T-cell (primary cell): ENCODE results near the gene TAS2R13. TPM values are rescaled to one million over a fixed set of nuclear protein-coding genes. Genes with fewer than 3 reads are reported as not detected.

Source experiments
- ATAC-seq, 4 experiments: fragments of 200-7000 bp in 3 of 4; fragments of 150-1000 bp in 1 of 4; cut with Tn5 transposase; replicated peaks in 1 of 4; 1 replicate in 3 of 4; 2 replicates in 1 of 4; pipeline ENCODE4 v1.10.0; 2021; ENCODE audit warnings: moderate library complexity in 3 of 4, mild to moderate bottlenecking in 2 of 4, moderate number of reproducible peaks in 1 of 4
- CTCF ChIA-PET, 2 donors: fragments of 300-600 bp; sonication (Branson Sonifier 250); formaldehyde crosslinking; loops; one replicate each; lab custom pipeline; 2022; ENCODE audit warnings: antibody characterized with exemption in 2 of 2; lab: Charles Lee
- POLR2A ChIA-PET, 2 donors: fragments of 300-600 bp; sonication (Branson Sonifier 250); formaldehyde crosslinking; loops; one replicate each; lab custom pipeline; 2022; ENCODE audit warnings: antibody characterized with exemption in 2 of 2; lab: Charles Lee
- DNase-seq, 35 experiments: peaks; one replicate each; pipeline versions ENCODE4 v3.0.0 to v3.0.0-alpha.2; 2013 to 2023
- H3K27ac ChIP-seq: one replicate; pipeline ENCODE4 v1.5.1; 2013; ENCODE audit warnings: low read length
- H3K27me3 ChIP-seq, 2 experiments: replicated peaks in 1 of 2; 1 replicate in 1 of 2; 2 replicates in 1 of 2; pipeline versions ENCODE4 v1.6.1 to v1.7.0; 2013; ENCODE audit warnings: low read length in 1 of 2, mixed read lengths in 1 of 2; ENCODE audit not compliant: control insufficient read depth in 2 of 2, insufficient read depth in 2 of 2; ENCODE audit errors: extremely low read depth in 1 of 2
- H3K36me3 ChIP-seq, 2 donors: 1 replicate in 1 of 2; 2 replicates in 1 of 2; pipeline versions ENCODE4 v1.6.1 to v1.7.0; 2013; ENCODE audit warnings: low read length in 1 of 2; ENCODE audit not compliant: control insufficient read depth in 2 of 2, insufficient read depth in 1 of 2; ENCODE audit errors: extremely low read depth in 1 of 2
- H3K4me1 ChIP-seq, 2 experiments: 1 replicate in 1 of 2; 2 replicates in 1 of 2; pipeline versions ENCODE4 v1.6.1 to v1.7.0; 2013; ENCODE audit warnings: low read length in 2 of 2, mixed read lengths in 1 of 2; ENCODE audit not compliant: insufficient read depth in 2 of 2, control insufficient read depth in 1 of 2; ENCODE audit errors: extremely low read depth in 1 of 2
- H3K4me3 ChIP-seq, 2 donors: 1 replicate in 1 of 2; 2 replicates in 1 of 2; pipeline versions ENCODE4 v1.5.1 to v1.7.0; 2013; ENCODE audit warnings: mild to moderate bottlenecking in 2 of 2, low read length in 1 of 2, moderate library complexity in 1 of 2; ENCODE audit not compliant: control insufficient read depth in 1 of 2; ENCODE audit errors: extremely low read depth in 1 of 2
- H3K9me3 ChIP-seq: 2 replicates; pipeline ENCODE4 v1.7.0; 2013
- H3K27ac Mint-ChIP-seq, 2 donors: one replicate each; pipeline ENCODE4 v1.8.0; 2020 to 2021; ENCODE audit warnings: mild to moderate bottlenecking in 2 of 2, mixed read lengths in 2 of 2
- H3K27me3 Mint-ChIP-seq, 2 donors: one replicate each; pipeline ENCODE4 v1.8.0; 2021 to 2022; ENCODE audit warnings: mixed read lengths in 2 of 2
- H3K36me3 Mint-ChIP-seq: one replicate; pipeline ENCODE4 v1.8.0; 2021; ENCODE audit warnings: mixed read lengths
- H3K4me1 Mint-ChIP-seq, 3 donors: one replicate each; pipeline ENCODE4 v1.8.0; 2020 to 2022; ENCODE audit warnings: mixed read lengths in 3 of 3, mild to moderate bottlenecking in 1 of 3
- H3K4me3 Mint-ChIP-seq, 3 donors: one replicate each; pipeline ENCODE4 v1.8.0; 2020 to 2022; ENCODE audit warnings: mild to moderate bottlenecking in 3 of 3, mixed read lengths in 3 of 3, moderate library complexity in 3 of 3
- H3K9me3 Mint-ChIP-seq, 3 donors: one replicate each; pipeline ENCODE4 v1.8.0; 2020 to 2022; ENCODE audit warnings: mixed read lengths in 3 of 3
- WGBS: methylation state at CpG from one replicate; pipeline ENCODE4 v1.1.5; 2013; ENCODE audit warnings: missing lambda C conversion rate; ENCODE audit not compliant: insufficient coverage; 5-methylcytosine and 5-hydroxymethylcytosine counted together
- total RNA-seq, 35 experiments: library from RNA in 6 of 35; stranded (reverse) in 6 of 35; fragments of 120-200 nt in 1 of 35; gene quantifications; one replicate each; pipeline versions ENCODE4 v1.2.1 to v1.2.4 and lab custom pipeline; 2013 to 2026

Gene TAS2R13
- total RNA-seq, 5 donors from 2014 or later (not counting 1 experiment from before 2014, with no cell fraction given): 0.79 to 1.5 (median 1.2) TPM

DNA sequence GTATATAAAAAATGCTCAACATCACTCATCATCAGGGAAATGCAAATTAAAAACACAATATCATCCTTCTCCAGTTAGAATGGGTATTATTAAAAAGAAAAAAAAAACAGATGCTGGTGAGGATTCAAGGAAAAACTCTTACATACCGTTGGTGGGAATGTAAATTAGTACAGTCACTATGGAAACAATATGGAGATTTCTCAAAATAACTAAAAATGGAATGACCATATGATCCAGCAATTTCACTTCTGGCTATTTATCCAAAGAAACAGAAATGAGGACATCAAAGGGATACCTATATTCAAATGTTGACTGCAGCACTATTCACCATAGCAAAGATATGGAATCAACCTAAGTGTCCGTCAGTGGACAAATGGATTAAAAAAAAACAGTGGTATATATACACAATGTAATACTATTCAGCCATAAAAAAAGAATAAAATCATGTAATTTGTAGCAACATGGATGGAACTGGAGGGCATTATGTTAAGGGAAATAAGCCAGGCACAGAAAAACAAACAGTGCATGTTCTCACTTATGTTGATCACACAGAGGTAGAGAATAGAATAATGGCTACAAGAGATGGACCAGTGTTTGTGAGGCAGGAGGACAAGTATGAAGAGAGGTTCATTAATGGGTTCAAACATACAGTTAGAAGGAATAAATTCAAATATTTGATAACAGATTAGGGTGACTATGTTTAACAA is 45.7 kb downstream of the TAS2R13 start:
- H3K36me3 Mint-ChIP-seq: peaks cover 92% of the 10 kb centered on the region
- DNase-seq (no peak), ATAC-seq (no peak)
- no peak overlapping the region for H3K4me3 ChIP-seq
- no peak overlapping the region for H3K27ac ChIP-seq
- WGBS: no CpG with 5 or more reads among the region's 2 CpGs
- no peak overlapping the region for H3K4me3 Mint-ChIP-seq
- no peaks in the 10 kb centered on the region for H3K27me3 Mint-ChIP-seq
- no peaks in the 10 kb centered on the region for H3K4me1 ChIP-seq
- no peaks in the 10 kb centered on the region for H3K4me1 Mint-ChIP-seq
- peaks cover 3% of the 10 kb centered on the region for H3K9me3 ChIP-seq
- CTCF ChIA-PET: no interaction called here
- POLR2A ChIA-PET: no interaction called here
- H3K36me3 ChIP-seq: peaks cover 6 to 9% of the 10 kb centered on the region in 2 donors
- H3K9me3 Mint-ChIP-seq: peaks cover 21 to 46% (median 41%) of the 10 kb centered on the region in 3 donors
- H3K27ac Mint-ChIP-seq: no peak overlapping the region
- H3K27me3 ChIP-seq: no peaks in the 10 kb centered on the region

DNA sequence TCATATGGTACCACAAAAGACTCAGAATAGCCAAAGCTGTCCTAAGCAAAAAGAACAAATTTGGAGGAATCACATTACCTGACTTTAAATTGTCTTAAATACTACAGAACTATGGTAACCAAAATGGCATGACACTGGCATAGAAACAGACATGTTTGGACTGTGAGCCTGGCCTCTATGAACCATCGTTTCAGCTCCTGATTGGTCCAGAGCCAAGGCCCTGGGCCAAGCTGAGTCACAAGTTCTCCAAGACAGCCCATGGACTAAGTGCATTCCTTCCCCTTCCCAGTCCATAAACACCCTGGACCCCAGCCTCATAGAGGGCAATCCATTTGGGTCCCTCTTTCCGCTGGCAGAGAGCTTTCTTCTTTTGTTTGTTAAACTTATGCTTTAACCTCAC is 48.0 kb downstream of the TAS2R13 start:
- DNase-seq: no peak
- Histone ChIP-seq H3K36me3 (peaks cover 9 to 12% of the 10 kb centered on the region in 2 donors), H3K27ac (no peak overlapping the region), H3K4me1 (no peaks in the 10 kb centered on the region), H3K9me3 (peaks cover 3% of the 10 kb centered on the region), H3K27me3 (no peaks in the 10 kb centered on the region), H3K4me3 (no peak overlapping the region)
- Mint-ChIP-seq H3K27ac (no peak overlapping the region), H3K4me3 (no peak overlapping the region), H3K27me3 (no peaks in the 10 kb centered on the region), H3K9me3 (peaks cover 29 to 68% (median 59%) of the 10 kb centered on the region in 3 donors), H3K4me1 (no peaks in the 10 kb centered on the region), H3K36me3 (peaks cover 94% of the 10 kb centered on the region)
- 92% methylated on average over 2 of the region's 2 CpGs for WGBS
- ChIA-PET CTCF (no interaction called here), POLR2A (no interaction called here)
- ATAC-seq: no peak

Other genes with a start within 250 kb of the TAS2R13 start
- 1 to 10 TPM in 1 of 5 donors, under 1 TPM in 4; 0.20 to 1.8 (median 0.39) TPM for gene STYK1, start 235.5 kb downstream of the TAS2R13 start, total RNA-seq
- 100 to 1,000 TPM in 1 of 5 donors, 10 to 100 TPM in 4; 14.8 to 101 (median 44.2) TPM for gene YBX3, start 186.2 kb downstream of the TAS2R13 start, total RNA-seq
- not detected for gene TAS2R7, start 106.9 kb downstream of the TAS2R13 start, total RNA-seq
- not detected for gene TAS2R8, start 102.3 kb downstream of the TAS2R13 start, total RNA-seq
- gene TAS2R9, start 99.4 kb downstream of the TAS2R13 start, total RNA-seq: not detected
- gene TAS2R10, start 83.2 kb downstream of the TAS2R13 start, total RNA-seq: 1 to 10 TPM in 2 of 5 donors, under 1 TPM in 1, not detected in 2; 0.33 to 1.3 (median 1.2) TPM
- gene PRR4, start 60.1 kb downstream of the TAS2R13 start, total RNA-seq: 1 to 10 TPM in 4 of 5 donors, under 1 TPM in 1; 0.73 to 3.8 (median 2.2) TPM
- gene PRH1, start 25.3 kb downstream of the TAS2R13 start, total RNA-seq: 10 to 100 TPM; 19.2 to 42.4 (median 24.7) TPM
- gene PRH2, start 19.7 kb upstream of the TAS2R13 start, total RNA-seq: not detected
- 1 to 10 TPM; 2.4 to 3.5 (median 2.7) TPM for gene TAS2R14, start 29.7 kb upstream of the TAS2R13 start, total RNA-seq
- 1 to 10 TPM in 4 of 5 donors, under 1 TPM in 1; 0.61 to 2.2 (median 1.5) TPM for gene TAS2R50, start 77.3 kb upstream of the TAS2R13 start, total RNA-seq
- gene TAS2R20, start 88.7 kb upstream of the TAS2R13 start, total RNA-seq: 1 to 10 TPM; 1.7 to 3.0 (median 2.6) TPM
- 1 to 10 TPM; 1.4 to 6.7 (median 2.4) TPM for gene TAS2R19, start 113.1 kb upstream of the TAS2R13 start, total RNA-seq
- gene TAS2R31, start 121.8 kb upstream of the TAS2R13 start, total RNA-seq: 1 to 10 TPM; 2.4 to 4.3 (median 3.6) TPM
- 1 to 10 TPM in 4 of 5 donors, under 1 TPM in 1; 0.82 to 3.6 (median 1.4) TPM for gene TAS2R46, start 152.7 kb upstream of the TAS2R13 start, total RNA-seq
- 1 to 10 TPM in 4 of 5 donors, under 1 TPM in 1; 0.35 to 5.2 (median 1.8) TPM for gene TAS2R43, start 182.8 kb upstream of the TAS2R13 start, total RNA-seq
- 1 to 10 TPM; 2.3 to 8.5 (median 3.3) TPM for gene TAS2R30, start 225.1 kb upstream of the TAS2R13 start, total RNA-seq